GM19438 (cell line): ENCODE measurements around the gene CHRM1.

Experiments used
- ATAC-seq: cut with Tn5 transposase; IDR thresholded peaks from one replicate; pipeline ENCODE4 v1.9.1; 2021; ENCODE audit warnings: low read depth; ENCODE audit not compliant: unreplicated experiment

Gene CHRM1

GRCh38 chr11:62908468-62909072 is 12.6 kb downstream of the CHRM1 start:
- no peak for ATAC-seq

GRCh38 chr11:62905927-62906531 is 15.1 kb downstream of the CHRM1 start:
- no peak for ATAC-seq

GRCh38 chr11:62905296-62905695 is 15.9 kb downstream of the CHRM1 start:
- ATAC-seq: no peak

GRCh38 chr11:62902932-62903331 is 18.2 kb downstream of the CHRM1 start:
- ATAC-seq: no peak

- no peak for ATAC-seq
Measured at GRCh38 chr11:62898027-62898426, 23.1 kb downstream of the CHRM1 start.

GRCh38 chr11:62897311-62897710 is 23.9 kb downstream of the CHRM1 start:
- no peak for ATAC-seq

- no peak for ATAC-seq
Measured at GRCh38 chr11:62896049-62896448, 25.1 kb downstream of the CHRM1 start.

- ATAC-seq: no peak
Measured at GRCh38 chr11:62895501-62895900, 25.7 kb downstream of the CHRM1 start.

- ATAC-seq: no peak
Measured at GRCh38 chr11:62892077-62892922, 28.9 kb downstream of the CHRM1 start.

GRCh38 chr11:62889484-62890437 is 31.4 kb downstream of the CHRM1 start:
- no peak for ATAC-seq

GRCh38 chr11:62889126-62889483 is 32.1 kb downstream of the CHRM1 start:
- no peak for ATAC-seq

- ATAC-seq: no peak
Measured at GRCh38 chr11:62888406-62888805, 32.8 kb downstream of the CHRM1 start.

GRCh38 chr11:62885137-62885750 is 35.9 kb downstream of the CHRM1 start:
- no peak for ATAC-seq

- ATAC-seq: no peak
Measured at GRCh38 chr11:62883673-62884072, 37.5 kb downstream of the CHRM1 start.

GRCh38 chr11:62882788-62883501 is 38.2 kb downstream of the CHRM1 start:
- ATAC-seq: no peak

- no peak for ATAC-seq
Measured at GRCh38 chr11:62882431-62882749, 38.8 kb downstream of the CHRM1 start.

- peak; percentile 34 for ATAC-seq
Measured at GRCh38 chr11:62881579-62882430, 39.4 kb downstream of the CHRM1 start.

- ATAC-seq: peak; percentile 79
Measured at GRCh38 chr11:62880803-62881578, 40.2 kb downstream of the CHRM1 start, which contains the start of gene SLC3A2. Gene SLC3A2 (plus strand): TSS chr11:62880896. CDS start chr11:62881024, 128 bp downstream.
